NK-92 treated with Interleukin-12 subunit alpha and Interleukin-12 subunit beta, amount 100 ng/mL, for 24 hours (cell line): ENCODE results near the gene HSD3B2.

Source experiments
- DNase-seq: peaks from one replicate; lab custom pipeline; 2025; lab: John Stamatoyannopoulos, UW

HSD3B2 gene

DNA sequence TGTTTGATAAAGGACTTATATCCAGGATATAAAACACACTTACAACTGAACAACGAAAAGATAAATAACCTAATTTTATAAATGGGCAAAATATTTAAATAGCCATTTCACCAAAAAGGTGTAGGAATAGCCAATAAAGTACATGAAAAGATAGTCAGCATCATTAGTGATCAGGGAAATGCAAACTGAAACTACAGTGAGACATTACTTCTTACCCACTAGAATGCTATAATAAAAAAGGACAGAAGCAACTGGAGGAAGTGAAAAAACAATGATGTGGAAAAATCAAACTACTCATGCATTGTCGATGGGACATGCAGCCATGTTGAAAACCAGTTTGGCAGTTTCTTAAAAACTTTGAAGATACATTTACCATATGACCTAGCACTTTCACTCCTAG, 48.6 kb downstream of the HSD3B2 start:
- DNase-seq: no peak

DNA sequence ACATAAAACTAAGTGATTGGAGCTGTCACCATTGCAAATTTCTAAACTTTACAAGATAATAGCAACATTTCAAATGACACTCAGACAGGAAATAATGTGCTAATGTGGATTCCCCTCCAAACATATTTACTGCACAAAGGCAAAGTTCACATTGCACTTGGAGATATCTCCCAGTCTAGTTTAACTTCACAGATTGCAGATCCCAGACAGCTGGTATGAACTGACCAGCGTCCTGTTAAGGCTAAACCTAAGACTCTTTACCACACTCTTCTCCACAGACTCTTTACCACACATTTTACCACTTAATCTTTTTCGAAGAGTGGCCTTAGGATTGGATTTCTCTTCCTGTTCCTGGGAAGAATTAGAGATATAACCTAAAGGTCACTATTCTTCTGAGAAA, 51.5 kb downstream of the HSD3B2 start:
- DNase-seq: no peak

DNA sequence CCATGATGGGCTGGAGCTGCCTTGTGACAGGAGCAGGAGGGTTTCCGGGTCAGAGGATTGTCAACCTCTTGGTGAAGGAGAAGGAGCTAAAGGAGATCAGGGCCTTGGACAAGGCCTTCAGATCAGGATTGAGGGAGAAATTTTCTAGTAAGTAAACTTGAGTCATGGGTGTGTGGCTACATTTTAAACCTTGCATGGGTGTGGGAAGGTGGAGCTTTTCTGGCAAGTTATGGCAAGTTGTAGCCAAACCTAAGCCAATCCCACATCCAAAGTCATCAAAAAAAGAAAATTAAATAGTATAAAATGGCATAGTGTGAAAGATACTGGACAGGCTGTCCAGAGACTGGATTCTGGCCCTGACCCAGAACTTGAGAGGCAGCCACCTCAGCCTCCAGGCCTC, 52.3 kb downstream of the HSD3B2 start:
- no peak for DNase-seq

DNA sequence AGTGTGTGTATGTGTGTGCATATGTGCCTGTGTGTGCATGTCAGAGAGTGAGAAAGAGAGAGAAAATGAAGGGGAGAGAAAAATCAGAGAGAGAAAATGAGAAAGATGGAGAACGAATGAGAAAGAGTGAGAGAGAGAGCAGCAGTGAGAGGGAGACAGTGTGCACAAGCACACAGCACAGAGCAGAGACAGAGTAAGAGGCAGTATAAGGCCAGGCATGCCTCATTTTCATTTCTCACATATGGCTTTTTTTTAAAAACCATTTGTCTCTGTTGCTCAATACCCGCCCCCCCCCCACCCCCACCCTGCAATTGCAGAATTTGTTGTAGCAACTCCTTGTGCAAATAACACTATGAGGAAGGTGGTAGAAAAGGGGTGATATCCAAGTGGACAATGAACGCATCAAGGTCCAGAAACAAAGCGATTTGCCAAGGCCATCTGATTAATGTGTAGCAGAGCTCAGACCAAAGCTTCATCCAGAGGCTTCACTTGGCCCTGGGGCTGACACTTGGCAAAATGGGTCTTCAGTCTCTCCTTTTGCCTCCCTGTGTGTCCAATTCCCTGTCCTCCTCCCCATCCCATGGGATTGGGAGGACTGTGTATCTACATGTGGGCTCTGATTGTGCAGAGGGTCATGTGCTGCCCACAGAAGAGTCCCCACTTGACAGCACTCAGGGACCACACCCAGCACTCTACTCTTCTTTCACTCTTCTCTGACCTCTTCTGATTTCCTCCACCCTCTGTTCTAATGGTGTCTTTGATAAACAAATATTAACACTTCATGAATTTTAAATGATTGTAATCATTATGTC, 53.1 kb downstream of the HSD3B2 start:
- no peak for DNase-seq

DNA sequence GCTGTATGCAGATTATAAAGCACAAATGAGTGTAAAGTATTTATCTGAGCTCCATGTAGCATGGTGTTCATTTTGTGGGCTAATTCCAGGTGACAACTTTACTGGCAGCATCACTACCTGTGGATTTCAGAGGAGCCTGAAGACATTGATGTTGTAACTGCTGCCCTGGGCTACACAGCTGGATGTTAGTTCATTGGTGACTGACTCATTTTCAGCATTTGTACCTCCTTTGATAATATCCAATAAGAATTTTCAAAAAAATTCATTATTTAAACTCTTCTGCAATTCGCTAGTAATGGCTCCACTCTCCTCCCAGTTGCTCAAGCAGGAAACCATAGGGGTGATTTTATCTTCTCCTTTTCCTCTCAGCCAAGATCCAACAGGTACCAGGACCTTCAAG, 54.8 kb downstream of the HSD3B2 start:
- DNase-seq: no peak

DNA sequence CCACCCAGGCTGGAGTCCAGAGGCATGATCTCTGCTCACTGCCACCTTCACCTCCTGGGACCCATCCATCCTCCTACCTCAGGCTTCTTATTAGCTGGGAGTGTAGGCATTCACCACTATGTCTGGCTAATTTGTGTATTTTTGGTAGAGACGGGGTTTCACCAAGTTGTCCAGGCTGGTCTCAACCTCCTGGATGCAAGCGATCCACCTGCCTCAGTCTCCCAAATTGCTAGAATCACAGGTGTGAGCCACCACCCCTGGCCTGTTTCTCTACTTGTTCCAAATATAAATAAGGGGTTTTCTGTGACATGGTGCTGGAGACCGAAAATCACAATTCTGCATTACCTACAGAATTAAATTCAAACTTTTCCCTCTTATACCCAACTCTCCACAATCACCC, 55.4 kb downstream of the HSD3B2 start:
- DNase-seq: no peak

DNA sequence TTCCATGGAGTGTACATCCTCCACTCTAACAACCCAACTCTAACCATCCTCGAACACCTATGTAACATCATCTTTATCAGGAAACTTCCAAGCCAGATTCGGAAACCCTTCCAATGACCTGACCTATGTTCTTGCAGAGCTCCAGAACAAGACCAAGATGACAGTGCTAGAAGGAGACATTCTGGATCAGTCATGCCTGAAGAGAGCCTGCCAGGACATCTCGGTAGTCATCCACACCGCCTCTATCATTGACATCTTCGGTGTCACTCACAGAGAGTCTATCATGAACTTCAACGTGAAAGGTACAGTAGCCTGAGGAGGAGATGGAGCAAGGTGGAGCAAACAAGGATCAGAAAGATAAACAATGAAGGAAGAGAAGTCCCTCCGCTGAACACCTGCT, 56.0 kb downstream of the HSD3B2 start:
- no peak for DNase-seq

DNA sequence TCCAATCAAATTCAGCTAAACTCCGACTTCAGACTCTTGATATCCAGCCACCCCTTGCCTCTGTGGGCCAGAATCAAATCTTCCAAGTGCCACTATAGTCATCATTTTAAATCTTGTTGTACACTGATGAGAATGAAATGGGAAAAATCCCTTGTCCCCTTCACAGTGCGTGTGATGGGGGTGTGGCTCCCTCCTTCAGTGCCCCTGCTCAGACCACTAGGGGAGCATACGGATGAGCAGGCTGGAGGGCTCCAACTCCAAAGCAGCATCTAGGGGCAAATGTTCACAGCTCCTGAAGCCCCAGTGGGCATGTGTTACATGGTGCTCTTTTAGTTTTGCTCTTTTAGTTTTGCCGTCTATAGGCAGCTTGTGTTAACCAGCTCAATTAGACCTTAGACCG, 56.6 kb downstream of the HSD3B2 start:
- no peak for DNase-seq

DNA sequence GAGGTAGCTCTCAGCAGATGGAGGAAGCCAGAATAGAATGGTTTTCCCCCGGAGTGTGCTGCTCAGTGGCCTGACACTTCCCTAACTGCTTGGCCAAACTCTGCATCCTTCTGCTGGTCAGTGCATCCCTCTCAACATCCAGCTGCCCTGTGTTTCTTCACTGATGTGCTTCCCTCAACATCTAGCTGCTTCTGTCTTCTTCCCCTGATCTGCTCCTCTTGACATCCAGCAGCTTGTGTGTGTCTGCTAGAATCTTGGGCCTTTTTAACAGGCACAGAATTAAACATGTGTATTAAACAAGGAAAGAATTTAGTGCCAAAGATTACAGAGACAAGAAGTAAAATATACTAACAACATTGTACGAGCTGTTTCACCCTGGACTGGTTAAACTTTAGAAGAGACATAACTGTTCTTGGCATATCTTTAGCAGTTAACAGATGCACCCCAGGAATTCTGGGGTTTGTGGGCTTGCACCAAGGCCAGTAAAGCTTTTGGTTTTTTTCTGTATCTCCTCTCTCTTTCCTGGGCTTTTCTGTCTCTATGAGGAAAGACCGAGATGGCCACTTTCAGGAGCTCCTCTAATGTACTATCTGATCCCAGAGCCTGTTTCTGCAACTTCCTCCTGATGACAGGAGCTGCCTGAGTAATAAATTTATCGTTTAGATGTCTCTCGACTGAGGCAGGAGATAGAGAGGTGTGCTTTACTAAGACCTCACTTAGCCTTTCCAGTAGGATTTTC, 57.3 kb downstream of the HSD3B2 start:
- DNase-seq: no peak
